ENCODE data around the gene MEIS1.

The MEIS1 gene

DNA sequence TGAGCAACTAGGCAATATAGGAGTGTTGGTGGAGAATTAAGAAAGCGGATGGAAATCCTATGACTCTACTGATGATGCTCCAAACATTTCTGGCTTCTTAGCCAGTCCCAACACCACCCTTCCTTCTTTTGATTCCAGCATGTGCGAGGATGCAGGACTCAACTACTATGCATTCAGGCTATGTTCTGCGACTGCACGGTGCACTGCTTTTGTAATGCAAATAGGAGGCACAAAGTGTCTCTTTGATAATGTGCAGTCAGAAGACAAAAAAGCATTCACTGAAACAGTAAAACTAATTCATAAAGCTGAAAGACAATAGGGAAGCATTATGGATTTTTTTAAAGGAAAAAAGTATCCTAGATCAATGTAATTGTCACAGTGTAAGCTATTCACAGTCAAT lies 106.7 kb downstream of the MEIS1 start:
- no peak for FAIRE-seq

DNA sequence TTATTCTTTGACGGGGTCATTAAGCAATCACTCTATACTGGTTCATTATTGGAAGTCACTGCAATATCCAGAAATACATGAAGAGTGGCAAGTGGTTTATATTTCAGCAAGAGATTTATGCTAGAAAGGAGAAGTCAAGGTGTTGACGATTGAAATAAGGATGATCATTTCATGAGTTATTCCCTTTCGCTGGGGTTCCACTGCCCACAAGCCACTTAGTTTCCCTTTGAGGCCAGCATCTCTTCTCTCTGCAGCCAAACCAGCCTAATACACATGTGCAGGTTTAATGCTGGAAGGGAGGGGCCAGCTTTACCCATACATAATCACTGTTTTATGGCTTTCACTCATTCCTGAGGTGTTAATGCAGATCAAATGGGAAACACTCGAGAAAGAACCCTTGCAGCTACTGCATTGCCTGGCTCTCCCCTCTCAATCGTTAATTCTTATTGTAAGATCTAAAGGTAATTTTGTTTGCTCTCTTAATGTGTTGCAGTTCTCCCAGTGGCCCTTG lies 108.4 kb downstream of the MEIS1 start:
- no peak for FAIRE-seq

DNA sequence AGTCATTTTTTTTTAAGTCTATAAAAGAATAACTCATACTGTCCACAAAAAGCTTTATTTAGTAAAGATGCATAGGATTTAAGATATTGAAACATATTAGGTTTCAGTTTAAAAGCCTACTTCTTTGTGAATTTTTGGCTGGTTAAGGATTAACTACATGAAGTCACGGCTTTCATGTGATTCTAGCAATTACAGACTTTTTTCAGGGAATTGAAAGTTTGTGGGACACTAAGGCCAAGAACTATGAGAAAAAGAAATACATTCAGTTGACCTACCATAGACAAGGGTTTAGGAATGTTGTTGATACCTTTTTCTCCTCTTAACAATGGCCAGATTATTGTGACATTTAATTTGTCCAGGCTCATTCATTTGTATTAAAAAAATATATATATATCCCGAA lies 109.3 kb downstream of the MEIS1 start:
- no peak for FAIRE-seq

DNA sequence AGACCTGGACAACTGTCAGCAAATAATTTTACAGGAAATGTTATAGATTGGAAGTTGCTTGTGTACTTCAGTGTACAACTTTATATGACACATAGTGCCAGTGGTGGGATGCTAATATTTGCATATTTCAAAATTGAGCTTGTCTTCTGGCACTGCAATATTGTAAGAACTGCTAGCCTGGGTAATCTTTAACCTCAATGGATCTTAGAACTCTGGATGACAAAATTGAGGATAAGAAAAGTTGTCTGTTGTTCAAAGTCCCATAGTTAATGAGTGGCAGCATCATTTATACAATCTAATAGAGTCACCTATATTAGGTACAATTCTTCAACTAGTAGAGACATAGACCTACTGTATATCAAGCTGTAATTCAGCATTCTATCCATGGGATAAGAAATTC lies 110.3 kb downstream of the MEIS1 start:
- FAIRE-seq, result no peak

DNA sequence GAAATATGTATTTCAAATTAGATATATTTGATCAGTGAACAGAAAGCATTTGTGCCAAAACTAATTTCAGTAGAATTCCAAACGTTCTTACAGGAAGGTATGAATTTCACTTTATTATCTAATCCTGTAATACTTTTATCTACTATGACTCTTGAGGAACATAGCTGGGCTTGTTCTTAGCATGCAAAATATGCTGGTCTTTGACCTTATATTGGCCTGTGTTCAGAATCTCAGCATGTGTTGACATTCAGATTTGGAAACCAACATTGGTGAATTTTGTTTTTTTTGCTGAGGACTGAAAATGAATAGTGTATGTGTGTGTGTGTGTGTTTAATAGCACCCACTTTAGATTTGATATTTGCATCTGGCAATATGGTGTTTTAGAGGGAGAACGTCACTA lies 112.2 kb downstream of the MEIS1 start:
- no peak for FAIRE-seq

DNA sequence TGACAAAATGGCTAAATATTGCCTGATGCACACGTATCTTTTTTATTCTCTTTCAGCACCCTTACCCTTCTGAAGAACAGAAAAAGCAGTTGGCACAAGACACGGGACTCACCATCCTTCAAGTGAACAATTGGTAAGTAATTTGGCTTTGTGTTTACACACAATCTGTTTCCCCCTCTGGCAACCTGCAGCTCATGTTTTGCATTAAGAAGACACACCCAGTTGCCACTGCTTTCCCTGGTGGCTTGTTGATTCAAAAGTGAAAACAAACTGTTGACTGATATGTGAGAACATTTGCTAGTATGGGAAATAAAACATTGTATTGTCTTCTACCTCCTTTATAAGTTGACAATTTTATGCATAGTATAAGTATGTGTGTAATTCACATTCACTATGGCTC lies 113.0 kb downstream of the MEIS1 start:
- no peak for FAIRE-seq

DNA sequence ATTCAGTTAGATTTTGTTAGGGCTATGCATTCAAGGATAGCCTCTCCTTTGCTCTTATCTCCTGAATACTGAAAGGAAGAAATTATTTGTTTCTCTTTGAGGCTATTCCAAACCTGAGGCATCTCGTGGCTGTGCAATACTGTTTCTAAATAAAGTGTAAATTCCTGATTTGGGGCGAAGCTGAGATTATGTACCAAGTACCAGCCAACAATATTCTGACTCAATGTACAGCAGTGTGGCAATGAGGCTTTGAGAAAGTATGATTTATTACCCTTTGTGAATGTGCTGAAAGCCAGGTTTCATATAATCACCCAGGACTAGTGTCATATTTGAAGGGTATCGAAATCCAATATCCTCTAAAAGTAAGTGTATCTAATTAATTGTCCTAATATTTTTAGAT lies 113.5 kb downstream of the MEIS1 start:
- no peak for FAIRE-seq

DNA sequence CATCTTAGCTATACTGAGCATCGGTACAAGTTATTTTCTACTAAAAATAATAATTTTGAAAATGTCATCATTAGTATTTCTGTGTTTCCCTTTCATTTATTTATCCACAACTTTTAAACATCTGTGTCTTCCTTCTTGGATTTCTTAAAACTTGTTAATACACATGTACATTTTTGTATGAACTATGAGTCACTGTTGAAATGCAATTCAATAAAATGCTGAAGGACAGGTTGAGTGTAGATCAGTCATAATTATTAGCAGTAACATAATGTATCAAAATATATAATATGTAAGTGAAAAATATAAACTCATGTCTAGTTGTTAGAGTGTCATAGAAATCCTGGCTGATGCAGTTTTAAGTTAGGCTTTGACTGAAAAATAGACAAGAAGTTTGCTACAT lies 115.9 kb downstream of the MEIS1 start:
- FAIRE-seq, result no peak

DNA sequence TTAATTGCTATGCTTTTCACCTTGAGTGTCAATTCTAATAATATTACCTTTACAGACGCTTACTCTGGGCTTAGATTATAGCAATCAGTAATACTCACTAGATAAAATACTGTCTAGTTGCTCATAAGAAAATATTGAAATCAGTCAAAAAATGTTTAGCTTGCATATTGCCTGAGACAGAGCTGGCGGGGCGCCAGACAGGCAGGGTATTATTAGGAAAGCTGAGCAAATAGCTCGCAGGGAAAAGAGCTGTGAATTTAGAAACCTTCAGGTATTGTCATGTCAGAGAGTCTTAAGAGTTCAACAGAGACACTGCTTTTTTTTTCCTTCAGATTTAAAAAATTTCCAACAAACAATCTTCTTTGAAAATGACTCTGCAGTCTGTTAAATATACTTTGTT lies 118.4 kb downstream of the MEIS1 start:
- peak; percentile 95 for FAIRE-seq

DNA sequence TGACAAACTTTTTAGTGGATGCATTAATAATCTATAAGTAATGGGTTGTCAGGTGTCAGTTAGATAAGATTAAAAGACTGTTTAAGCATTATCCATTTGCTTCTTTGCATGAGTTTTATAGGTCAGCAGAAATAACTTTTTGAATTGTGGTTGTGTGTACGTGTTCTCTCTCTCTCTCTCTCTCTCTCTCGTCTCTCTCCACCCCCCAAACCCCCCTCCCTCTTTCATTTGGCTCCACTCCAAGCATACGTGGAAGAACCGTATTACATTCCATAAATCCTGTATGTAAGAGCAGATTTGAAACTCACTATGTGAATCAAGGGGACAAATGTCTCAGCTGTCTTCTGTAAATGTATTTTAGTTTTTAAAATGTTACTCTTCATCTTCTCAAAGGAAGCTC lies 120.2 kb downstream of the MEIS1 start:
- peak; percentile 88 for FAIRE-seq

DNA sequence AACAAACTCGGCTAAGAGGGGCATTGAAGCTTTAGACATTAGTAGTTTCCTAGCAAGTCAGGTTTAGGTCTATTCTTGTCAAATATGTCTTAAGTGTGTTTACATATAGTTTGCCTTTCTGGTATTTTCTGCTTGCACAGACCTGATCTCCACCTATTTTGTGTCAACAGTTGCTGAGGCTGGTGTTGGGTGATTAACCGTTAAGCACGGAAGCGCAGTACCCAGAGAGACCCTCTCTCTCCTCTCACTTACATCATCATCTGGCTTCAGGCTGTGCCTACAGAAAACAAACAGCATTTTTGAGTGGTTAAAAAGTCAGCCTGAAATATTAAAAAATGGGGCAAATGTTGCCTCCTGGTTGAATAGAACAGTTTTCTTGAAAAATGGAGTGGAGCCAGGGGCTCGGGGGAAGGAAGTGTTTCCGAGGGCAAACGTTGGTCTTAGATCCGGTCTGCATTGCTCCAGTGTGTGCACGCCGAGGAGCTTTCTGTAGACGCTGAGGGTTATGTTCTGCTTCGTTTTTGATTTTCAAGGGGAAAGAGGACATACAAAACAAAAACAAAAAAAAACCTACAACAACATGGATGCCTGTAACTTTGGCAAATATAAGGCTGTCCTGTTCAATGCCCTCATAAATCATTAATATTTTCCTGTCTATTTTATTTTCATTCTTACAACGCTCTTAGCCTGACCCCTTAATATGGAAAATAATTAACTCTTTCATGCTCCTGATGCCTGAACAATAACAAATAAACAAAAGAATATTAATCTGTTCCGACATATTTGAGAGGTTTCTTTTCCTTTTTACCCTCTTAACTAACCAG lies 120.8 kb downstream of the MEIS1 start:
- FAIRE-seq, result peak; percentile 86

DNA sequence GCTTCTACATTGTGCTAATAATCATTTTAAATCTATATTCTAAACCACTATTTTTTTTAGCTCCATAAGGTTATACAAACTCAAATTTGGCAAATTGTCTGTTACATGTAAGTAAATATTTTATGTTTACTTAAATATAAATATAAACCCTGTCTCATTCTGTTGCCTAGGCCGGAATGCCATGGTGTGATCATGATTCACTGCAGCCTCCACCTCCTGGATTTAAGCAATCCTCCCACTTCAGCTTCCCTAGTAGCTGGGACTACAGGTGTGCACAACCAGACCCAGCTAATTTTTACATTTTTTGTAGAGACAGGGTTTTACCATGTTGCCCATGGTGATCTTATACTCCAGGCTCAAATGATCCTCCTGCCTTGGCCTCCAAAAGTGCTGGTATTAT lies 124.7 kb downstream of the MEIS1 start:
- FAIRE-seq, result no peak

DNA sequence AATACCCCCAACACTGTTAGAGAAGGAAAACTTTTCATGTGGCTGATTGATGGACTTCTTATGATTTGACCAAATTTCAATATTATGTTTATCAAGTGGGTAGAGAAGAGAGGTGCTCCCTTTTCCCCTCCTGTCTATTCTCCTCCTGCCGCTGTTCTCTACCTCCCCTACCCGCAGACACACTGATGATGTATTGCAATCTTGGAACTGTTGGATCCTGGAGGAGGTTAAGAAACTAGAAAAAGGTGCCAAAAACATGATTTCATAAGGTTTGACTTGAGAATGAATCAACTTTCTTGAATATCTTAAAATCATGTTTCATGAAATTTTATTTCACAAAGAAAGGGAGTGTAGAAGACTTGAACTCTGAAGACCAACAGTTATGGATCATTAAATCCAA lies 125.8 kb downstream of the MEIS1 start:
- no peak for FAIRE-seq

DNA sequence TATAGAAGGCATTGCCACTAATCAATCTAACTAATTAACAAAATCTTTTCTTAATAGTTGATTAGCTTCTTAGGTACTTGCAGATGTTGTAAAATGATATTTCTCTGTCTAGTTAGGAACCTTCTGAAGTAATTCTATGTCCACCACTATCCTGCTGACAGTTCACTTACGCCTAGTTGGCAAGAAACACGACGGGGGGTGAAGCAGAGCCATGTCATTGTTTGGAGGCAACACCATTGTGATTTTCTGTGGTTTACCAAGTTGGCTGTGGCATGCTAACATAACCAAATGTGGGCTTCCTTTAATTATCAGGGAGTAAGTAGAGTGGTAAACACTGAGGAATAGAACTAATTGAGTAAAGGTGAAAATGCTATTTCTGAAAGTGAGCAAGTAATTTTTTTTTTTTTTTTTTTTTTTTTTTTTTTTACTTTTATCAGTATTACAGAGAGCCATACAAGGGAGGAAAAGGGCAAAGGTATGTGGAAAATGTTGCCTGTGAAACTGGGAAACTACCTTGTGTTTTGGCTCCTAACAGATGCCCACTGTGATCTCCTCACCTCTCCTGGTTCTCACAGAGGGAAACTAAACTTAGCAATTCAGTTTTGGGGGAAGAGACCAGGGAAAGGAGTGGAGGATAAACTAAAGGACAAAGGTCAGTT lies 126.8 kb downstream of the MEIS1 start:
- FAIRE-seq, result peak; percentile 85

DNA sequence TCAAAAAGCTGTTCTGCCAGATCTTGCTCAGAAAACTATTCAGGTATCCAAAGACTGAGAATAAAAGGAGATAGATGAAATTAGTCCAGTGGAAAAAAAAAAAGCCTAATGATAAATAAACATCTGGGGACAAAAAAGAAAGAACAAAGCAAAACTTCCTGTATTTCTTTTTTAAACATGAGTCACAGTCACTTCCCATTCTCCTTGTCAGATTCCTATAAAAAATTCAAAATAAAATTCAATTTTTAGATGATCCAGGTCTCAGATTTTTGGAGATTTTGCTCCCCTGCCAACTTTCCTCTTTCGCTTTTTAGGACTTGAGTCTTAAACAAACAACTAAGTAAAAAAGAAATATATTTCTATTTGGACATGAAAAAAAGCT lies 127.4 kb downstream of the MEIS1 start:
- FAIRE-seq, result no peak

DNA sequence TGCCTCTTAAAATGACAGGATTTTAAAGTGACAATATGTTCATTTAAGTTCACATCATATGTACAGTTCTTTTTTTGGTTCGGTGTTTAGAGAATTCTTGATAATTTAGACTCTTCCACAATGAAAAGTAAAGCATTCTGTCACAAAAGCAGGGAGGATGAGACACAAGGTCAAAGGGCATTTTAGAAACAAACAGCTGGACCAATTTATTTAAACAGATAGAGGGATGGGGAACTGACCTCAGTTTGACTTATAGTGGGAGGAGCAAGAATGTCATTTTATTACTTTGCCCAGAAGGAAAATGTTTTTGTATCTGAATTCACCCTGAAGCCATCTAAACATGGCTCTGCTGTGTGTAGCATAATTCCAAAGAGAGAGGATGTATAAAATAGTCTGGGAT lies 128.5 kb downstream of the MEIS1 start:
- no peak for FAIRE-seq

DNA sequence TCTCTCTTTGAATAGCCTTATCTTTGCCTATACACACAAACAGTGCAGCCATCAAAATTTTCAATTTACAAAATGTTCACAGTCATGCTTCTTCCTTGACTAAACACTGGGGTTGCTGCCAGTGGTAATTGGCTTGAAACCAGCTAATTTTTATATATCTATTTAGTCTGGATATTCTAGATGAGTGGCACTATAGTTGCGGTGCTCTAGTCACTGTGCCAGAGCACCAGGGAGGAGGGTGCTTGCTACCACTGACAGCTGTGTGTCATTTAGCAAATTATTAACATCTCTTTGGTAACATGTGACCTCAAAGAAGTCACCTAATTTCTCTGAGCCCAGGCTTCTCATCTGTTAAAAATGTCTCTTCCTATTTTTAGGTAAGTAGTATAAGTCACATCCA lies 130.4 kb downstream of the MEIS1 start:
- FAIRE-seq, result peak; percentile 87

DNA sequence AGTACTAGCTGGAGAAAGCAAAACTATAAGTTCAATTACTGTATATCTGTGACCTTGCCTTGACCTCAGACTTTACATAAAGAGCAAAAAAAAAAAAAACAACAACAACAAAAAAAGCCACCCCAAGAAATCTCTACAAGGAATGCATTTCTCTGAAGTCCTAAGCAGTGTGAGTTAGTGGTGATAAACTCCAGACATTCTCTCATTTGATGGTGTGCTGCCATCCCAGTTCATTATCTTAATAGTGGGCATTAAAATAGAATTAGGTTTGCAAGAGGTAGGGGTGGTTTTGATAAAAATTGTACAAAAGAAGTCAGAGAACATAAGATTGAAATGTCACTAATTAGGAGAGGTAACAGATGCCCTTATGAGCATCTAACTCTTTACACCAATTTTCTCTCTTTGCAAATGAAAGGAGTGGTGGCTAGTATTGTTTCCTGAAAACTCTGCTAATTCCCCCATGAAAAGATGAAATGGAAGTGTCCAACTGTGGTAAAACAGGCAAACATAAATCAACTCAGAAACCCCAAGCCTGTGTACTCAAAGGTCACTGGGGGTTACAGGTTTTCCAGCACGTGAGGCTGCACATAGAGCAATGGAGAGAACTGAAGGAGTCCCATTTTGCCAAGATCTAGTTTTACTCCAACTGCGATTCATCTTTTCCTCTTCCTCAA lies 131.9 kb downstream of the MEIS1 start:
- no peak for FAIRE-seq

DNA sequence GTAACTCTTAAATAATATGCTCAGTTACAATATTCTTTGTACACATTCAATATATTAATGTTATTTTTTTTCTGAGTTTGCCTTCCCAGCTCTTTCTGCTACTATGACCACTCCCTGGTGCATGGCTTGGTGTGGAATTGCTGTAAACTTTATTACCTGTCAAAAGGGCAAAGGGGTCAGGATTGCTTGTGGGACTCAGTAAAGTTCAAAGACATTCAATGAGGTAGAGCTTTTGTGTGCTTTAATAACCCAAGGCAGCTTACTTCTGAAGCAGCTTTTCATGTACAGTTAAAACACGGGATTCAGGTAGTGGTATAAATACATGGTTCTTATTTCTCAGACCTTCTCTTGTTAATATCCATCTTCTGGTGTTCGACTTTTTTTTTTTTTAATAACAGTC lies 132.8 kb downstream of the MEIS1 start:
- no peak for FAIRE-seq

DNA sequence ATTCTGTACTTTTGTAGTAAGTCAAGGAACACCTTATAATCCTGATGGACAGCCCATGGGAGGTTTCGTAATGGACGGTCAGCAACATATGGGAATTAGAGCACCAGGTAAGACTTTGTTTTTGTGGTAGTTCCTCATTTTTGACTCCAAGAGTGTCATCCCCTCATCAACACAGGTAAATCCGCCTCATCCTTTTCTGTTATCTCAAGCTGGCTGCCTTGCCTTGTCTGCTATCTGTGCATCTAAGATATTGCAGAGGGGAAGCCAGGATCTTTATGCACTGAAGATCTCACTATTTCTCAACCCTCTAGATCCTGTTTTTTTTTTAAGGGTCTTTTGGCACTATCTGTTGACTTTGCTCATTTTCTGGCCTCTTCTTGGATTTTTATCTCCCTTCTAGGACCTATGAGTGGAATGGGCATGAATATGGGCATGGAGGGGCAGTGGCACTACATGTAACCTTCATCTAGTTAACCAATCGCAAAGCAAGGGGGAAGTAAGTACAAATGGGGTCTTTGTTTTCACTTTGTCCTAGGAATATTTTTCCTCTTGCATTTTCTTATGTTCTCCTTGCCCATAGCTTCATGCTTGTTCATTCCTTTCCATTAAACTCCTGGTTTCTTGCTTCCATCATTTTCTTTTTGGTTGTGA lies 133.8 kb downstream of the MEIS1 start:
- no peak for FAIRE-seq

DNA sequence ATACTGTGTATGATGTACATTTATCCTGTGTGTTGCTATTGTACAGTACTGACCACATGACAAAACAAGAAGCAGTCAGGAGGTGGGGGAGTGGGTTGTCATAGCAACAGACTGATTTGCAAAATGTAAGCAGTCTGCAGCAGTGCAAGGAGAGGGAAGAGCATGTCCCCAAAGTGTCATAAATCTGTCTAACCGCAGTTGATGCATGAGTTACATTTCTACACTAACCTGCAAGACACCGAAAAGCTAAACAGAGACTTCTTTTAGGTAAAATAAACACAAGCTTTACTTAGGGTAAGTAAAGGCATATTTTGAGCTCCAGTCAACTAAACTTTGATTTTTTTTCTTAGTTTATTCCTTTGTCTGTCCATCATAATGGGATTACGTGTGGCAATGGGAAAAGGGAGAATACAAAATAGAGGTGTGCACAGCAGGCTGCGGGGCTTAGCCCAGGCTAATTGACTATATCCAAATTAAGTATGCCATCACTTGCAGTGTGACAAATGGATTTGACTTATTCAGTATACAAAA lies 134.5 kb downstream of the MEIS1 start:
- FAIRE-seq, result no peak

DNA sequence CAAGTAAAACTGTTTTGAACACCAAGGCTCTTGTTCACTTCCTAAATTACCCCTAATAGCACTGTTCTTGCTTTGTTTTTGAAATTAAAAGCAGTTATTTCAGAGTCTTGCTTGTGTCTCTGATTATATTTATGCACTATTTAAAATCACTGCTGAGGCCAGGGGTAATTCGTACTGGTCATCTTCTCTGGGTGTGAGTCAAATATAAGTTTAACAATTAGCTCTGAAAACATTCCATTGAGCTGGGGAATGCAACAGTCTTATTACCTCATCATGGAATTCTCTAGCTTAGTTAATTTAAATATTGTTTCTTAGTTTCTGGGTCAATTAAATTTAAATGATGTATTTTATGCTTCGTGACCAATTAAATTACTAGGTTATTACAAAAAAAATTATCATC lies 135.0 kb downstream of the MEIS1 start:
- FAIRE-seq, result peak; percentile 43

DNA sequence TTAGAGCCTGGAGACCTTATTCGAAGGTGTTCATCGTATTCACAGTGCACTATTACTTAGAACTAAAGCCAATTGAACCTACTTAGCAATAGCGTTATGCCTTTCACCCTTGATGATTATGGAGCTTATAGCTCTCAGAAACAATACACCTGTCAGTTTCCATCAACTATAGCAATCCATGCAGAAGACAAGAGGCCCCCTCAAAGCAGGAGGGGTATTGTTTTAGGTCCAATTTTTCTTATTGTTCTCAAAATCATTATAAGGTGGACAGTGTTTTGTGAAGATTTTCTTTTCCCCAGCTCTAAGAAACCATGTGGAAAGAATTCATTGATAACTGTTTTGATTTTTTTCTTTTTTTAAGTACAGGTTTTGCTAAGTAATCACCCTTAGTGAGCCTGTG lies 135.5 kb downstream of the MEIS1 start:
- no peak for FAIRE-seq

Data from islet of Langerhans (tissue), 1 donor.